IMR-90 (cell line): Measurements from ENCODE around the gene SLC26A5. TPM values are rescaled to one million over a fixed set of nuclear protein-coding genes. Genes with fewer than 3 reads are reported as not detected.

Source experiments
- ATAC-seq: fragments of 200-7000 bp; cut with Tn5 transposase; 2 replicates; pipeline ENCODE4 v1.9.1; 2020; ENCODE audit warnings: low read depth, mild to moderate bottlenecking, moderate library complexity
- BruUV-seq: library from RNA; stranded (reverse); fragments of 400-500 nt; replicated peaks from 2 replicates; lab custom pipeline; 2021; lab: Mats Ljungman, UMichigan
- CTCF ChIA-PET: fragments of 300-600 bp; formaldehyde crosslinking; extraction: SDS; loops from one replicate; lab custom pipeline; 2021; ENCODE audit warnings: antibody characterized with exemption; lab: Yijun Ruan, JAX
- POLR2A ChIA-PET: fragments of 300-600 bp; sonication (Branson Sonifier 250); formaldehyde crosslinking; loops from one replicate; lab custom pipeline; 2022; ENCODE audit warnings: antibody characterized with exemption; ENCODE audit not compliant: unreplicated experiment; lab: Charles Lee
- DNase-seq: peaks from one replicate; pipeline ENCODE4 v3.0.0; 2013
- H2AFZ ChIP-seq: replicated peaks from 2 replicates; pipeline ENCODE3; 2013; ENCODE audit warnings: low read length, mild to moderate bottlenecking; ENCODE audit not compliant: poor library complexity
- H2AK5ac ChIP-seq: 2 replicates; pipeline ENCODE4 v1.6.1; 2013; ENCODE audit warnings: low read depth, low read length, inconsistent platforms
- H2AK9ac ChIP-seq: replicated peaks from 2 replicates; pipeline ENCODE3; 2013; ENCODE audit warnings: mild to moderate bottlenecking, low read depth, low read length, moderate library complexity; ENCODE audit not compliant: poor library complexity
- H2BK120ac ChIP-seq: 2 replicates; pipeline ENCODE4 v1.6.1; 2013; ENCODE audit warnings: low read depth, low read length, inconsistent platforms
- H2BK15ac ChIP-seq: 3 replicates; pipeline ENCODE4 v1.6.1; 2013; ENCODE audit warnings: low read depth, low read length, inconsistent platforms
- H2BK20ac ChIP-seq: 2 replicates; pipeline ENCODE4 v1.6.1; 2013; ENCODE audit warnings: low read depth, mild to moderate bottlenecking, inconsistent platforms, low read length, moderate library complexity
- H2BK5ac ChIP-seq: 2 replicates; pipeline ENCODE4 v1.6.1; 2013; ENCODE audit warnings: mild to moderate bottlenecking, low read depth, low read length, inconsistent platforms; ENCODE audit not compliant: poor library complexity, severe bottlenecking
- H3K14ac ChIP-seq: replicated peaks from 2 replicates; pipeline ENCODE4 v1.6.1; 2013; ENCODE audit warnings: low read depth, low read length, inconsistent platforms
- H3K18ac ChIP-seq: 2 replicates; pipeline ENCODE4 v1.6.1; 2013; ENCODE audit warnings: low read depth, low read length, control low read depth
- H3K23ac ChIP-seq: 2 replicates; pipeline ENCODE4 v1.6.1; 2013; ENCODE audit warnings: low read depth, low read length, inconsistent platforms
- H3K27ac ChIP-seq: 2 replicates; pipeline ENCODE4 v1.5.1; 2013; ENCODE audit warnings: mild to moderate bottlenecking, control low read depth, low read length; ENCODE audit not compliant: insufficient read depth
- H3K27me3 ChIP-seq: 2 replicates; pipeline ENCODE4 v1.6.1; 2013; ENCODE audit warnings: low read length; ENCODE audit not compliant: control insufficient read depth, insufficient read depth
- H3K36me3 ChIP-seq: 2 replicates; pipeline ENCODE4 v1.6.1; 2013; ENCODE audit warnings: low read length, mixed read lengths; ENCODE audit not compliant: control insufficient read depth, insufficient read depth
- H3K4ac ChIP-seq: 2 replicates; pipeline ENCODE4 v1.6.1; 2013; ENCODE audit warnings: low read depth, low read length, inconsistent platforms
- H3K4me1 ChIP-seq: 2 replicates; pipeline ENCODE4 v1.6.1; 2013; ENCODE audit warnings: low read length, mixed read lengths; ENCODE audit not compliant: control insufficient read depth, insufficient read depth
- H3K4me2 ChIP-seq: 2 replicates; pipeline ENCODE4 v1.6.1; 2013; ENCODE audit warnings: low read depth, mild to moderate bottlenecking, control low read depth, low read length, moderate library complexity
- H3K4me3 ChIP-seq: 2 replicates; pipeline ENCODE4 v1.5.1; 2013; ENCODE audit warnings: low read depth, mild to moderate bottlenecking, control low read depth, low read length, moderate library complexity; ENCODE audit not compliant: insufficient read depth
- H3K56ac ChIP-seq: 2 replicates; pipeline ENCODE4 v1.6.1; 2013; ENCODE audit warnings: low read length, inconsistent platforms; ENCODE audit not compliant: insufficient read depth; ENCODE audit errors: extremely low read depth
- H3K79me1 ChIP-seq, 2 experiments: 2 replicates each; pipeline ENCODE4 v1.6.1; 2013; ENCODE audit warnings: low read length in 2 of 2, inconsistent platforms in 1 of 2, low read depth in 1 of 2
- H3K9ac ChIP-seq: 2 replicates; pipeline ENCODE4 v1.6.1; 2013; ENCODE audit warnings: low read depth, low read length, control low read depth
- H3K9me1 ChIP-seq: 2 replicates; pipeline ENCODE4 v1.6.1; 2013; ENCODE audit warnings: low read length, inconsistent platforms; ENCODE audit not compliant: insufficient read depth
- H3K9me3 ChIP-seq: 2 replicates; pipeline ENCODE4 v1.6.1; 2013; ENCODE audit warnings: low read length; ENCODE audit not compliant: control insufficient read depth, insufficient read depth
- H4K20me1 ChIP-seq: 2 replicates; pipeline ENCODE4 v1.6.1; 2013; ENCODE audit warnings: low read length, inconsistent platforms; ENCODE audit not compliant: insufficient read depth
- H4K5ac ChIP-seq: 2 replicates; pipeline ENCODE4 v1.6.1; 2013; ENCODE audit warnings: mild to moderate bottlenecking, low read depth, low read length, control low read depth
- H4K8ac ChIP-seq, 2 experiments: 2 replicates each; pipeline ENCODE4 v1.6.1; 2013; ENCODE audit warnings: low read depth in 2 of 2, low read length in 2 of 2, control low read depth in 1 of 2, inconsistent platforms in 1 of 2
- H4K91ac ChIP-seq: 2 replicates; pipeline ENCODE4 v1.6.1; 2013; ENCODE audit warnings: low read depth, low read length, inconsistent platforms; ENCODE audit not compliant: insufficient read depth
- POLR2A ChIP-seq: IDR thresholded peaks from 2 replicates; pipeline ENCODE4 v1.6.1; 2012; ENCODE audit warnings: mild to moderate bottlenecking, low read depth, low read length
- WGBS, 2 experiments: methylation state at CpG; one replicate each; pipeline versions ENCODE4 v1.1.5 to v1.1.7; 2013; ENCODE audit warnings: missing lambda C conversion rate in 2 of 2; ENCODE audit not compliant: insufficient read length in 1 of 2; ENCODE audit errors: extremely low coverage in 2 of 2; 5-methylcytosine and 5-hydroxymethylcytosine counted together
- dilution Hi-C: fragments of 300-500 bp; cut with HindIII; formaldehyde crosslinking; loops from one replicate; pipeline ENCODE4 v1.14.3; 2018; ENCODE audit warnings: low sequenced_read_pairs; ENCODE audit not compliant: unreplicated experiment
- in situ Hi-C: fragments of 300-500 bp; cut with MboI; formaldehyde crosslinking; loops from 3 replicates; pipeline ENCODE4 v1.14.3; 2019; ENCODE audit warnings: low sequenced_read_pairs, inconsistent platforms, mixed read lengths
- intact Hi-C: fragments of 100-400 bp; cut with micrococcal nuclease; formaldehyde crosslinking; loops from 2 replicates; pipeline ENCODE4 v1.10.0; 2022
- polyA plus RNA-seq, 3 experiments: library from polyadenylated mRNA; depleted of rRNA; stranded (reverse); fragments of >200 nt; gene quantifications; 2 replicates each; pipeline ENCODE4 v1.2.3, GENCODE V29; 2012; ENCODE audit warnings: low replicate concordance in 1 of 3
- total RNA-seq: library from RNA; depleted of rRNA; stranded (reverse); fragments of >200 nt; gene quantifications from 2 replicates; pipeline ENCODE4 v1.2.3, GENCODE V29; 2012

The SLC26A5 gene
- total and polyA plus RNA-seq, 2 of the 4 experiments (the other 2 are of a cell fraction): not detected

DNA sequence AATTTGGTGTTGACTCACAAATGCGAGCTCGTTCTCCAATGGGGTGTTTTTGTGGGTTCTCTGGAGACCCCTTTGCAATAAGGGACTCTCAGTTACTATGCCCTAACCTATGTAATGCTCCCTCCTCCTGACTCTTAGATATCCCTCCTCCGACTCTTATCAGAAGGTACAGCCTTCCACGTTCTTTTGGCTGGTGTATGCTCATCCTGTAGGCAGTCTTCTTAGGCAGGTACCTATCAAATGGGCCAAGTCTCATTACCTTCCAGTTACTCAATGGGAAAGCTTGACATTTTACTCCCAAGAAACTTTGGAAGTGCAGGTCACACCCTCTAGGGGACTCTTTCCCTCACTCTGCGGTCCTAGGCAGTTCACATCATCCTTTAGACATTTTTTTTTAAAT, 32.6 kb downstream of the SLC26A5 start:
- H3K4me2 ChIP-seq: no peak overlapping the region
- H2BK20ac ChIP-seq: no peak overlapping the region
- no peak overlapping the region for H3K4me3 ChIP-seq
- in situ Hi-C loops (no loop called here), intact Hi-C loops (no loop called here), dilution Hi-C loops (no loop called here)
- H3K56ac ChIP-seq: no peak overlapping the region
- H2BK15ac ChIP-seq: no peak overlapping the region
- ChIA-PET CTCF (no interaction called here), POLR2A (no interaction called here)
- no peak overlapping the region for H3K23ac ChIP-seq
- no peak overlapping the region for H4K8ac ChIP-seq
- H2AK9ac ChIP-seq: no peak overlapping the region
- no peak for ATAC-seq
- H4K5ac ChIP-seq: no peak overlapping the region
- no peak overlapping the region for H3K27ac ChIP-seq
- no peak overlapping the region for H3K4ac ChIP-seq
- H4K20me1 ChIP-seq: no peaks in the 10 kb centered on the region
- no peak overlapping the region for H3K18ac ChIP-seq
- no peak overlapping the region for H3K9ac ChIP-seq
- no peaks in the 10 kb centered on the region; the same call in 1 of the 2 replicates for H3K9me3 ChIP-seq
- no peaks in the 10 kb centered on the region for H3K4me1 ChIP-seq
- peaks cover 6% of the 10 kb centered on the region for H3K27me3 ChIP-seq
- no peaks in the 10 kb centered on the region for H3K36me3 ChIP-seq
- DNase-seq: no peak
- no peak overlapping the region for H2BK120ac ChIP-seq
- H3K79me1 ChIP-seq: no peaks in the 10 kb centered on the region
- BruUV-seq: no TSS peak
- no peak overlapping the region for H2AFZ ChIP-seq
- TF ChIP-seq POLR2A: no peak
- H4K91ac ChIP-seq: no peak overlapping the region
- H2BK5ac ChIP-seq: no peak overlapping the region
- H3K9me1 ChIP-seq: no peaks in the 10 kb centered on the region
- no CpG with 5 or more reads among the region's 5 CpGs for WGBS, 2 experiments
- H3K14ac ChIP-seq: no peak overlapping the region
- H2AK5ac ChIP-seq: no peak overlapping the region
